ENCODE results near the gene ST3GAL4. TPM values are rescaled to one million over a fixed set of nuclear protein-coding genes. Genes with fewer than 3 reads are reported as not detected.
"Not testable (repeated sequence)": the region's sequence is repeated elsewhere in the genome, so short reads cannot be mapped to it uniquely, and the experiment has no call there.

The ST3GAL4 gene
- 15.8 and 16.1 TPM in 2 replicates for total RNA-seq

- peak; percentile 78 for DNase-seq
Measured at GRCh38 chr11:126355324-126355925, at the start of gene ST3GAL4. ST3GAL4 (plus strand) TSS chr11:126355686; CDS start chr11:126406156, 50,470 bp downstream.

- no peak for DNase-seq
Measured at GRCh38 chr11:126305699-126306098, 49.8 kb upstream of the ST3GAL4 start.

- DNase-seq = peak; percentile 71
Measured at GRCh38 chr11:126307706-126308105, 47.8 kb upstream of the ST3GAL4 start.

- no peak for DNase-seq
Measured at GRCh38 chr11:126308271-126308671, 47.2 kb upstream of the ST3GAL4 start.

GRCh38 chr11:126308771-126309170, 46.7 kb upstream of the ST3GAL4 start:
- DNase-seq = not testable (repeated sequence)

GRCh38 chr11:126310200-126310991, 45.1 kb upstream of the ST3GAL4 start:
- peak; percentile 91 for DNase-seq

- DNase-seq = no peak
Measured at GRCh38 chr11:126310992-126311310, 44.5 kb upstream of the ST3GAL4 start.

GRCh38 chr11:126311401-126312291, 43.8 kb upstream of the ST3GAL4 start:
- no peak for DNase-seq

GRCh38 chr11:126312961-126313360, 42.5 kb upstream of the ST3GAL4 start:
- DNase-seq = no peak

- DNase-seq = no peak
Measured at GRCh38 chr11:126313826-126314225, 41.7 kb upstream of the ST3GAL4 start.

- no peak for DNase-seq
Measured at GRCh38 chr11:126317432-126317755, 38.1 kb upstream of the ST3GAL4 start.

- DNase-seq = no peak
Measured at GRCh38 chr11:126317756-126318573, 37.5 kb upstream of the ST3GAL4 start.

GRCh38 chr11:126318574-126319373, 36.7 kb upstream of the ST3GAL4 start:
- DNase-seq = no peak

- DNase-seq = no peak
Measured at GRCh38 chr11:126319374-126319740, 36.1 kb upstream of the ST3GAL4 start.

GRCh38 chr11:126322996-126323395, 32.5 kb upstream of the ST3GAL4 start:
- no peak for DNase-seq

GRCh38 chr11:126327281-126328000, 28.0 kb upstream of the ST3GAL4 start:
- no peak for DNase-seq

GRCh38 chr11:126328001-126328390, 27.5 kb upstream of the ST3GAL4 start:
- DNase-seq = no peak

- no peak for DNase-seq
Measured at GRCh38 chr11:126328444-126328843, 27.0 kb upstream of the ST3GAL4 start.

- no peak for DNase-seq
Measured at GRCh38 chr11:126328938-126329643, 26.4 kb upstream of the ST3GAL4 start.

- DNase-seq = no peak
Measured at GRCh38 chr11:126329644-126330211, 25.8 kb upstream of the ST3GAL4 start.
